ENCODE results near the gene PEPD. TPM values are rescaled to one million over a fixed set of nuclear protein-coding genes. Genes with fewer than 3 reads are reported as not detected.
"Not testable (repeated sequence)": the region's sequence is repeated elsewhere in the genome, so short reads cannot be mapped to it uniquely, and the experiment has no call there.

The PEPD gene
- total RNA-seq, 1 donor from 2014 or later, result 84.7 TPM

DNA sequence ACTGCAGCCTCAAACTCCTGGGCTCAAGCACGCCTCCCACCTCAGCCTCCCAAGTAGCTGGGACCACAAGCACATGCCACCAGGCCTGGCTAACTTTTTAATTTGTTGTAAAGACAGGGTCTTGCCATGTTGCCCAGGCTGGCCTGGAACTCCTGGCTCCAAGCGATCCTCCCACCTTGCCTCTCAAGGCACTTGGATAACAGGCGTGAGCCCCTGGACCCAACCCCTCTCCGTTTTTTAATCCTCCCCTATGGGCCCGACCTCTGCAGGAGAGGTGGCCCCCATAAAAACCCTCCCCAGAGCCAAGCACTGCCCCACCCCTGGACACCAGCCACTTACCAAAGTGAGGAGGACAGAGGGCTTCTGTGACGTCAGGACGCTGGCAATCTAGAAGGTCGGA is 28.6 kb downstream of the PEPD start:
- DNase-seq (ENCODE audit: extremely low spot score, unreplicated experiment), result no peak
- H3K27ac Mint-ChIP-seq, result no peak overlapping the region
- H3K9me3 Mint-ChIP-seq, result no peaks in the 10 kb centered on the region
- TF ChIP-seq, protein P1, sequence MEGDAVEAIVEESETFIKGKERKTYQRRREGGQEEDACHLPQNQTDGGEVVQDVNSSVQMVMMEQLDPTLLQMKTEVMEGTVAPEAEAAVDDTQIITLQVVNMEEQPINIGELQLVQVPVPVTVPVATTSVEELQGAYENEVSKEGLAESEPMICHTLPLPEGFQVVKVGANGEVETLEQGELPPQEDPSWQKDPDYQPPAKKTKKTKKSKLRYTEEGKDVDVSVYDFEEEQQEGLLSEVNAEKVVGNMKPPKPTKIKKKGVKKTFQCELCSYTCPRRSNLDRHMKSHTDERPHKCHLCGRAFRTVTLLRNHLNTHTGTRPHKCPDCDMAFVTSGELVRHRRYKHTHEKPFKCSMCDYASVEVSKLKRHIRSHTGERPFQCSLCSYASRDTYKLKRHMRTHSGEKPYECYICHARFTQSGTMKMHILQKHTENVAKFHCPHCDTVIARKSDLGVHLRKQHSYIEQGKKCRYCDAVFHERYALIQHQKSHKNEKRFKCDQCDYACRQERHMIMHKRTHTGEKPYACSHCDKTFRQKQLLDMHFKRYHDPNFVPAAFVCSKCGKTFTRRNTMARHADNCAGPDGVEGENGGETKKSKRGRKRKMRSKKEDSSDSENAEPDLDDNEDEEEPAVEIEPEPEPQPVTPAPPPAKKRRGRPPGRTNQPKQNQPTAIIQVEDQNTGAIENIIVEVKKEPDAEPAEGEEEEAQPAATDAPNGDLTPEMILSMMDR (conservative IDR thresholded peaks at IDR 0.05), result no peak
- H3K4me1 Mint-ChIP-seq (ENCODE audit: unreplicated experiment), result peaks cover 7% of the 10 kb centered on the region
- no peaks in the 10 kb centered on the region for H3K36me3 Mint-ChIP-seq
- H3K4me3 Mint-ChIP-seq, result no peak overlapping the region
- no peaks in the 10 kb centered on the region for H3K27me3 Mint-ChIP-seq

DNA sequence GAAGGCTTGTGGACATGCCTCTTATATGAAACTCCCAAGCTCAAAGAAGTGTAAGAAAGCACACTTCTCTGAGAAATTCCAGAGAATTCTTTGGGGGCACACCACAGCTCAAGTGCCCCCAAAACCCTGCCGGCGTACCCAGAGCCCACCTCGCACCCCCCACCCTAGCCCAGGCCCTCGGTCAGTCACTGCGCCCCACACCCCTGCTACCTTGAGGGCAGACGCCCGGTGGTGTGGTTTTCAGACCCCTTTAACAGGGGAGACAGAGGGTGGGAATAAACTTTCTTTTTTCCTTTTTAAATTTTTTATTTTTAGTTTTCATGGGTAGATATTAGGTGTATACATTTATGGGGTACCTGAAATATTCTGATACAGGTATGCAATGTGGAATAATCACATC is 29.5 kb downstream of the PEPD start:
- TF ChIP-seq, protein P1 (conservative IDR thresholded peaks at IDR 0.05), result no peak
- Mint-ChIP-seq H3K36me3 (no peaks in the 10 kb centered on the region), H3K27ac (no peak overlapping the region), H3K4me1 (ENCODE audit: unreplicated experiment) (peaks cover 8% of the 10 kb centered on the region), H3K4me3 (no peak overlapping the region), H3K9me3 (no peaks in the 10 kb centered on the region), H3K27me3 (no peaks in the 10 kb centered on the region)
- DNase-seq (ENCODE audit: extremely low spot score, unreplicated experiment), result no peak

DNA sequence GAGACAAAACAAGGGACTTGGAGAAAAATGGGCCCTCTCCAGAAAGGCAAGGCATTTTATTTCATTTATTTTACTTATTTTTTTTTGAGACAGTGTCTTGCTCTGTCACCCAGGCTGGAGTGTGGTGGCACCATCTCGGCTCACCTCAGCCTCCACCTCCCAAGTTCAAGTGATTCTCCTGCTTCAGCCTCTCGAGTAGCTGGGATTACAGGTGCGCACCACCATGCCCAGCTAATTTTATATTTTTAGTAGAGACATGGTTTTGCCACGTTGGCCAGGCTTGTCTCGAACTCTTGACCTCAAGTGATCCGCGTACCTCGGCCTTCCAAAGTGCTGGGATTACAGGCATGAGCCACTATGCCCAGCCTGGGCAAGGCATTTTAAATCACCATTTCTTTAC is 31.0 kb downstream of the PEPD start:
- H3K27me3 Mint-ChIP-seq; H3K36me3 Mint-ChIP-seq; H3K9me3 Mint-ChIP-seq; H3K27ac Mint-ChIP-seq; DNase-seq (ENCODE audit: extremely low spot score, unreplicated experiment); H3K4me3 Mint-ChIP-seq; H3K4me1 Mint-ChIP-seq (ENCODE audit: unreplicated experiment): not testable (repeated sequence)

DNA sequence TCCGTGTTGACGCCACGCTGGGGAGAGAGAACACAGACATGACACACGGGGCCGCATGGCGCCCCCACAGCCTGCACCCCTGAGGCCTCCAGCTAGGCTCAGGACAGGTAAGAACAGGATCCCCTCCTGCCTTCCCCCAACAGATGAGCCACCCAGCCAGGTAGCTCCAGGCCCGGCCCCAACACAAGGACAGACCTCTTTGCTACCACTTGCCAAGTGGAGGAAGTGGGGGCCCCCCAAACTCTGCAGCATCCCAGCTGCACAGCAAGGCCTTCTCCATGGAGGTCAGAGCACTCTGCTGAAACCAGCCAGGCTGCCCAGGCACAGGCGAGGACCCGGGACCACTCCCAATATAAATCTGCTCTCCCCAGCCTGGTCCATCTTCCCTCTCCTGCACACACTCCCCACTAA is 31.5 kb downstream of the PEPD start:
- no peak for DNase-seq (ENCODE audit: extremely low spot score, unreplicated experiment)
- TF ChIP-seq, protein P1 (conservative IDR thresholded peaks at IDR 0.05), result no peak
- Mint-ChIP-seq H3K27ac (no peak overlapping the region), H3K9me3 (no peaks in the 10 kb centered on the region), H3K27me3 (no peaks in the 10 kb centered on the region), H3K36me3 (peaks cover 3% of the 10 kb centered on the region), H3K4me1 (ENCODE audit: unreplicated experiment) (peaks cover 5% of the 10 kb centered on the region), H3K4me3 (no peak overlapping the region)

DNA sequence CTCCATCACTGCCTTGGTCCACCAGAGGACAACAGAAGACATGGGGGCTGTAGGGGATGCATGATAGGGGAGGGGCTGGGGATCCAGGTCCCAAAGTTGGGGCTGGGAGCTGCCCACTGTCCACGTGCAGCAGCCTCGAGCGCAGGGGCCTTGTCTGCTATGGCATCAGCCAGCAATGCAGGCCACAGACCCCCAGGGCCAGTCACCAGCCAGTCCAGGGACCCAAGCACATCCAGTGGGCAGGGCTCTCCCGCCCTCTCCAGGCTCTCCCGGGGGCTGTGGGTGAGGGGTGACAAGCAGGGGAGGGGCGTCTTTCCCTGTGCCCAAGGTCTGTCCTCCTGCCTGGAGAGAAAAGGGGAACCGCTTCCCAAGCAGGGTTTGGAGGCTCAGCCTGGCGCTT is 32.8 kb downstream of the PEPD start:
- no peak for DNase-seq (ENCODE audit: extremely low spot score, unreplicated experiment)
- no peak overlapping the region for H3K4me3 Mint-ChIP-seq
- TF ChIP-seq, protein P1 (conservative IDR thresholded peaks at IDR 0.05), result no peak
- no peak overlapping the region for H3K27ac Mint-ChIP-seq
- peaks cover 5% of the 10 kb centered on the region for H3K4me1 Mint-ChIP-seq (ENCODE audit: unreplicated experiment)
- no peaks in the 10 kb centered on the region for H3K9me3 Mint-ChIP-seq
- no peaks in the 10 kb centered on the region for H3K27me3 Mint-ChIP-seq
- H3K36me3 Mint-ChIP-seq, result peaks cover 10% of the 10 kb centered on the region

DNA sequence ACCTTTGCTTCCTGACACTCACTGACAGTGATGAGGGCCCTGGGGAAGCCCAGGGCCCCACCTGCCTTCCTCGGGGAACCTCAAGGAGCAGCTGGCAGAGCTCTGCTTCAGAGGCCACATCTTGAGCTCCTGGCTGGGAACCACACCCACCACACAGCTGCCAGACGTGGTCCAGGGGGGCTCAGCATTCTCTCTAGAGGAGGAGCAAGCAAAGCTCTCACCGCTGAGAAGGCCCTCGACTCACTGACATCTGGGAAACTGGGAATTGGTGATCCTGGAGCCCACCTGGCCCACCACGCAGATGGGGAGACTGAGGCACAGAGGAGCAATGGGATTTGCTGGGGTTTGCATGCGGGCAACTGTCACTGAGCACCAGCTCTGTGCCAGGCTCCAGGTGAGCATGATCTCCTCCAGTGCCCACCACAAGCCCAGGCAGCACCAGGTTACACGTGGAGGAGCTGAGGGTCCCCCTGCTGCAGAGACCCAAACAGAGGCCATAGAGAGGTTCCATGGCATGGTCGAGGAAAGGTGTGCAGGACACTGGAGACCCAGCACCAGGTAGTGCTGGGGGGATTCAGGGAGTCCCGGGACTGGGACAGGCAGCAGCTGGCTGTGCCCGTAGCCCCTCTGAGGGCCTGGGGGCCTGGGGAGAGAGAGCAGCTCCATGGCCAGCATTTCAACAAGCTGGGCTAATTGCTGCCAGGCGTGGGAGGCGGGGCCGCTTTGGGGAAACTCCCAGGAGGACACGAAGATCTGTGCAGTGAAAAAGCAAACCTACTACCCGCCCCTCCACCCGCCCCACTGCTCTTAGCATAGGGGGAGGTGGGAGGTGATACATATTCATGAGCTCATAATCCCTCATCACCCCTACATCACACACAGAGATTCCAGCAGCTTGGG is 33.4 kb downstream of the PEPD start:
- TF ChIP-seq, protein P1 (conservative IDR thresholded peaks at IDR 0.05), result no peak
- no peak overlapping the region for H3K4me3 Mint-ChIP-seq
- no peak overlapping the region for H3K27ac Mint-ChIP-seq
- H3K4me1 Mint-ChIP-seq (ENCODE audit: unreplicated experiment), result peaks cover 5% of the 10 kb centered on the region
- peaks cover 12% of the 10 kb centered on the region for H3K36me3 Mint-ChIP-seq
- H3K9me3 Mint-ChIP-seq, result no peaks in the 10 kb centered on the region
- DNase-seq (ENCODE audit: extremely low spot score, unreplicated experiment), result no peak
- no peaks in the 10 kb centered on the region for H3K27me3 Mint-ChIP-seq

Data from type B pancreatic cell (in vitro differentiated cells).